Activated CD4-positive, alpha-beta T cell treated with anti-CD3 and anti-CD28 coated beads, Interleukin-2, amount 50 U/mL, for 4 hours (primary cell): ENCODE results near the gene KCNMA1.

Experiments used
- DNase-seq, 2 experiments: peaks; one replicate each; pipeline ENCODE4 v3.0.0-alpha.2; 2020

The KCNMA1 gene

DNA sequence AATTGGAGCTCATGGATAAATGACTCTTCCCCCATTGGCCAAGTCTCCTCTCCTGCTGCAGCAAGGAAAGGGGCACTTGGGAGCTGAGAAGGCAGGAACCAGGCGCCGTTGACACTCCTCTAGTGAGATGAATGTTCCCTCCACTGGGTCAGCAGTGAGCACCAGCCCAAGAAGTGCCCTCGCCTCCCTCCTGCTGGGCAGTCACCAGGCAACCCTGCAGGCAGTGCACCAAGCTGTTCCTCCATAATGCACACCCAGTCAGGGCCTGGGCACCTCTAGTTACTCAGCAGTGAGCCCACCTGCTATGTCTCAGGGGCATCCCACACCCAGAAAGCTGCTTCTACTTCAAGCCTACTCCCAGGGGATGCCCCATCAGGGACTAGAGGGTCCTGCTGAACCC is 84.3 kb downstream of the KCNMA1 start:
- no peak for DNase-seq

DNA sequence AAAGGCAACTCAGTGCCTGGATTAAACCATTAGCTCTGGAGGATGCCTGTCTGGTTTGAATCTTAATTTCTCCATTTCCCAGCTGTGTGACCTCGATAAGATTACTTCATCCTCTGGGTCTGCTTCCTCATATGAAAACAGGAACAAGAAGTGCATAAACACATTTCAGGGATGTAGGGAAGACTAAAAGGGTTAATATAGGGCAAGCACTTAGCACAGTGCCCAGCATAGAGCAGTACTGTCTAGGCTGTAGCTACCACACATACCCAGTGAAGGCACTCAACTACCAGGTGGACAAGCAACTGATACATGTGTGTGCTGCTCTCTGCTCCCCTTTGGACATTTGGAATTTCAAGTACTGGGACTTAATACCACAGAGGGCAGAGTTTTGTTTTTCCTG is 85.4 kb downstream of the KCNMA1 start:
- DNase-seq: no peak

DNA sequence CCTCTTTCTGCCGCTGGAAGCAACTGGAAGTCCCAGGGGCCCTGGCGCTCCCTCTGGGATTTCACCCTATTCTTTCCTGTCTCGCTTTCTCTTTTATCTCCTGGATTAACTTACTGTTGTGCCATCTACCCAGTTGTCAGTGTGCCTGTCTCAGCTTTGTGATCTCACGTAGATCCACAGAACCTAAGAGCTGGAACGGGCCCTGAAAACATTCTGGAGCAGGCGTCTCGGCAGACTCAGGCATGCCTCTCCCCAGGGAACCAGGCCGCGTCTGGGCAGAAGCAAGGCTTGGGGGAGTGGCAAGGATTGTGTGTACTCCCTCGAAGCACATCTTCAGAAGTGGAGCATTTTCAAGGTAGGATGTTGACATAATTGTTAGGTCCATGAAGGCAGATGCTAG is 87.2 kb downstream of the KCNMA1 start:
- no peak for DNase-seq

DNA sequence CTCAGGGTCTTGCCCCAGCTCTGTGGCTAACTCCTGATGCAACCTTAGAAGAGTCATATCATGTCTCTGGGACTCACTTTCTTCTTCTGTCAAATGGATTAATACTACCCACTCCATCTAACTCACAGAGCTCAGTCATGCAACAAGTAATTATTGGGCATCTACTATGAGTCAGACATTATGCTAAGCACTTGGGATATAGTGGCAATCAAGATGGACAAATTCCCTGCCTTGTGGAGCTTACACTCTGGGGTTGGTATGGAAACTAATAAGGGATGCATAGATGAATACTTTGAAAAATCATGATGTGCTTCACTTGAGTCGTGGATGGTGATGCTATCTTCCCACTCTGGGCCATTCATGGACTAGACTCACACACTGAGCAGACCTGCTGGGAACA is 88.9 kb downstream of the KCNMA1 start:
- no peak for DNase-seq

DNA sequence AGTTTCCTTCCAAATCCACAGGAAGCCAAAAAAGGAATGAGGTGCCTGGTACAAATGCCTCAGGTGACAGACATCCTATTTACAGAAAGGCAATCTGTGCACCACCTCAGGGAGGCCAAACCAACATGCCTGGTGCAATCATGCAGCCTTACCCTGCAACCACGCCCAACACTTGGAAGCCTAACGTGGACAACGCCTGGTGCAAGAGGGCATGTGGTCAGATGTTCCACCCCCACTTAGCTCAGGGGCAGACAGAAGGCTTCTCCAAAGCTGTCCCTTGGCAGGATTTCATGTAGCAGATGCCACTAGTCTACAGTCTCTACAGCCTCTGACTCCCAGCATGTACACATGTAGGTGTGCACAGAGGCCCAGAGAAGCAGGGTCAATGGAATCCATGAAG is 89.5 kb downstream of the KCNMA1 start:
- DNase-seq: no peak

DNA sequence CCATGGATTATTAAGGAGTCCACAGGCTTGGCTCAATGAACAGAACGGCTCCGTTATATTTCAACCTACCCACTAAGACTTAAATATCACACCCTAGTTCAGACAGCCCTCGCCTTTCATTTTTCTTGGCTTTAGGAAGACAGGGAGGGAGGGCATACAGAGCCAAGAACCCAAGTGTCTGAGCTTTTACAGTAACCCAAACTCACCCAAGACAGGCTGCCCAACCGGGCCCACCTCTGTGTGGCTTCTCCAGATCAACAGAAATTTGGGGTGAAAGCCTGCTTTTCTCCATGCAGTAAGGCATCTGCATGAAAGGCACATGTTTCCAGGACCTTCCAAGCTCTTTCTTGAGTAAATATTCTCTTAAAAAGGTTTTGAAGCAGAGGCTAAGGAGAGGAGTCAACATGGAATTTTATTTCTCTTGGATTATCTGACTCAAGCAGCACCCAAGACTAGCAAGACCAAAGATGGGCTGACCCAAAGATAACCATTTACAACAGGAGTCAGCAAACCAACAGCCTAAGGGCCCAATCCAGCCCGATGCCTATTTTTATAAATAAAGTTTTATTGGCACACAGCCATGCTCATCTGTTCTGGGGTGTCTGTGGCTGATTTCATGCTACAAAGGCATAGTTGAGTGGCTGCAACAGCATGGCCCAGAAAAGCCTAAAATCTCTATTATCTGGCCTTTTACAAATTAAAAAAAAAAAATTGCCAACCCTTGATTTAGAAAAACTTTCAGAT is 90.1 kb downstream of the KCNMA1 start:
- DNase-seq: no peak

DNA sequence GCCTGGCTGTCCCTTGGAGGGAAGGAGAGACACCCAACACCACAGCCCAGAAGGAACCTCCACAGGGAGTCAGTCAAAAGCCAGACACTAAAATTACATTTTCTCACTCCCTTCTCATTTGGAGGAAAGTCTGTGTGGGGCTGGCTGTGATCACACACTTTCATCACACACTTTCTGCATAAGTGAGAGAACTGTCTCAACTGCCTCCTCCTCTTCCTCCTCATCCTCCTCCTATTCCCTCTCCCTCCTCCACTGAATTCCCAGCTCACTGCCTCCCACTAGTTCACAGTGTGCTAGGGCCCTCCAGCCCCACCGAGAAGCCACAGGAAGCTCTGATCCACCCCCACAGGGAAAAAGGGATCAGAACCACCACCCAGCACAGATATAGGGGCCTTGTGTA is 91.6 kb downstream of the KCNMA1 start:
- no peak for DNase-seq

DNA sequence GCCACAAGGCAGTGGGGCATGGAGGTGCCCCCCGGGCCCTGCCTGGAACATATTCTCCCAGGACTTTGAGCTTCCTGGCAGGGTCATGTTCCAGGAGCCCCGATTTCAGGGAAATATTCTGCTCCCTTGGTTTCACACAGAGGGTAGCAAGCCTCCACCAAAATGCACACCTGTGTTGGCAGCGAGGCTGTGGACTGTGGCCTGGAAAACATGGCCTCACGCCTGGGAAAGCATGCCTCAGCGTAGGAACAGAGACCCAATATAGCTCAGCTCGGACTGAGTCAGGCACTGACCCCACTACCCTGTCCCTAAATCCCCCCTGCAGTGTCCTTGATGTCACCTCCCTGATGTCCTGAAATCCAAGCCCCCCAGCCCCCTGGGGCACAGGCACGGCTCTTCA is 92.0 kb downstream of the KCNMA1 start:
- no peak for DNase-seq

DNA sequence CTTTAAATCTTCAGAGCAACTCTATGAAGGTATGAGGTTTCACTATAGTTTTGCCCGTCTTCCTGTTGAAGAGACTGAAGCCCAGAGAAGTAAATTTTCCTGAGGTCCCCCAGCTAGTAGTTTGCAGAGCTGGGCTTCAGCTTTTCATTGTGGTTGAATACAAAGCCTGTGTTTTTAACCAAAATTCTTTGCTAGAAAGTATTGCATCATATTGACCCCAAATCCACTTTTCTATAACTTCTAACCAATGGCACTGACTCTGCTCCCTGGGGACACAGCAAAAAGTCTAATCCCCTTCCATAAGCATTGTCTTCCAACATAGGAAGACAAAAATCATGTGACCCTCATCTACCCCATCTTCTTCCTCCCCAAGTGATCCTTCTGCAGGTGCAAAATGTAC is 93.0 kb downstream of the KCNMA1 start:
- no peak for DNase-seq

DNA sequence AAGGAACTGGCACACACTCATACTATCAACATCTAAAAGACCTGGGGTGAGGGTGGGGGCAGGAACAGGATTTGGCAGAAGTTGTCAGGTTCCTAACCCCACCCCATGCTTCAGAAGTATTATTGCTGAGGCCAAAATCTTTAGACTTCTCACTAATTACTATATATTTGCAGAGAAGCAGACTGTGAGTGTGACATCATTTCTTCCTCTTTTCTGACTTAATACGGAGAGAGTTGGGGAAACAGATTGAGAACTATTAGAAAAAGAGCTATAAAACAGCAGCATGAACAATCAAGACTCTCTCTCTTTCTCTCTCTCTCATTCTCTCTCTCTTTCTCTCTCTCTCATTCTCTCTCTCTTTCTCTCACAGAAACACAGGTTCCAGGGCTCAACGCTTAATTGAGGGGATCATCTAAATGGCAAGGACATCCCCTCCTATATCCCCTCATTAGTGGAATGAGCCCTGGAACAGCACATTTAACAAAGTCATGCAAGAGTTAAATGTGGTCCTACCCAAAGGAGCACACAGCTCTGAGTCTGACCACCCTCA is 94.8 kb downstream of the KCNMA1 start:
- no peak for DNase-seq

DNA sequence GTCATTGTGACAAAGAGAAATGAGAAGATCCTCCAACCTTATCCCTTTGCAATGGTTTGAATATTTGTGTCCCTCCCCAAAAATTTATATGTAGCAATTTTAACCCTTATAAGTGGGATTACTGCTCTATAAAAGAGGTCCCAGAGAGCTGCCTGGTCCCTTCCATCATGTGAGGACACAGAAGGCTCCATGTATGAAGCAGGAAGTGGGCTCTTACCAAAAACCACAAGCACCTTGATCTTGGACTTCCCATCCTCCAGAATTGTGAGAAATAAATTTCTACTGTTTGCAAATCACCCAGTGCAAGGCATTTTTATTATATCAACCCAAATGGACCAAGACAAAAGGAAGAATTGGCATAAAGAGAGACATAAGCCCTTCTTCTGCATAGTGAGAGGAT is 95.7 kb downstream of the KCNMA1 start:
- no peak for DNase-seq

DNA sequence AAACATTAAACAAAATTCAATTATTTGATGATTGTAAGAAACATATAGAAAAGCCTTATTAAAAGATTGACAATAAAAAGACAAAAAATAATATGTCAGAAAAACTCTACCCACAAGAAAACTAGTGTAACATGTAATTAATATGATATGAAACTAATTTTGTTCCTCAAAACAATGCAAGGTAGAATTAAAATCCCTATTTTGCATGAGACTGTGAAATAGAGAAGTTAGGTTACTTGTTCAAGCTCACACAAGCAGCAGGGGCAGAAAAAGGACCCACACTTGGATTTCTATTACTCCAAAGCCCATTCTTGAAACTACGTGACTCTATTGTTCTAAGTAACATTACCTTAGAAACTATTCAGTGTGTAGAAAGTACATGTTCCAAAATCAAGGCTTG is 96.4 kb downstream of the KCNMA1 start:
- DNase-seq: no peak

DNA sequence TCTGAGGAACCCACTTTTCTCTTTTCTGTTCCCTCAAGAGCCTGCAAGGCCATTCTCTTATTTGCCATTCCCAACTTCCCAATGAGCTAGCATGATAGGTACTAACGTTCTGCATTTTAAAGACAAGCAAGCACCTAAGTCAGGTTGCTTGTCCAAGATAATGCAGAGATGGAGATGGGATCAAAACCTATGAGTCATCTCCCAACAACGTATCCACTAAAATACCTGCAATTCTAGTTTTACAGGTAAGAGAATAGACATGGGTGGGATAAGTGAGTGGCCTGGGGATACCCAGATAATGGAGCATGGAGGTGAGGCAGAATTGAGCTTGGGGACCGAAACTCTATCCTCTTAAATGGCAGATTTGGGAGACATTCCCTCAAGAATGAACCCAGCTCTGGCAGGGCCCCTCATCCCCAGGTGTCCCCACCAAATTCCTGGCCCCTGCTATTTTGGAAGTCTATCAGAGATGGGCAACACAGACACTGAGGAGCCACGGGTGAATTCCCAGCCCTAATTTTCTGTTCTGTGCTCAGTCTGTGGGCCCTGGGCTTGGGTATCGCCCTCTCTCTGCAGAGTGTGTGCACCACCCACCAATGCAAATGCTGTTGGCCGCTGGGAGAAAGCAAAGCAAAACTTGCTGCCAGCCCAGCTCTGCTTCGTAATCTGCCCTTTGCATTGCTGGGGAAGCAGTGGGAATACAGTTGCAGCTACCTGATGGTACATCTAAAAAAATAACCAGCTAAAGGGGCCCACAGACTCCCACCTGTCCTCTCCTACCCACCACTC is 98.3 kb downstream of the KCNMA1 start:
- DNase-seq: no peak

DNA sequence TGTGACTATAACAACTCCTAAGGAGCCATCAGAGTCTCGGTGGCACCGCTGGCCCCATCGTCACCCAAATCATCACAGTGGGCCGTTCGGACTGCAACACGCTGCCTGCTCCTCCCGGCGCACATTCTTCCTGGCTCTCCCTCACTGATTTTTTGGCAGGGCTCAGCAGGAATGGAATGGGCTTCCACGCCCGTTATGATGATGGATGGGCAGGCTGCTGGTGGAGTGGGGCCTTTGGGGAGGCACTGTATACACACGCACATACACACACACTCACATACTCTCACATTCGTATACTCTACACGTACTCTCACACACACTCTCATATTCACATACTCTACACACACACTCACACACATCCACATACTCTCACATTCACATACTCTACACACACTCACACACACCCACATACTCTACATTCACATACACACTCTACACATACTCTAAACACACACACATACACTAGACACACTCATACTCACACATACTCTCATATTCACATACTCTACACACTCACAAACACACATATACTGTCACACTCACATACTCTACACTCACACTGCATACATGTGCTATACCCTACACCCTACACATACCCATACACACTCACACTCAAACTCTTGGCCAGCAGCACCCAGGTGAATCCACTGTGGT is 99.8 kb downstream of the KCNMA1 start:
- no peak for DNase-seq

DNA sequence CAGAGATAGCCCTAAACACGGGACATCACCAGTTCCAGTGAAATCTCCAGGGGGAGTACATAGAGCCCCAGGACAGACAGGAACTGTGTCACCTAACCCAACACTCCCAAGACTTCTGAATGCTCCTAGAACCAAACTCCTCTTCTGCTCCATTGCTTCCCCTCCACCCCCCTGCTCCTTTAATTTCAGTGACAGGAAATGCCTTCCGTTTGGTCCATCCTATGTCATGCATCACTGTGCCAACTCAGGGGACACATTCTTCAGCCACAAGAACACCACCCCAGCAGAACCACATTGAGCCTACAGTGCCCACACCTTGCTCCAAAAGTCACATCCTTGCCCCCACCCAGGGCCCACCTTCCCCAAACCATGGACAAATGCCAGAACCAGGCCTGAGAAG is 100.5 kb downstream of the KCNMA1 start:
- no peak for DNase-seq

DNA sequence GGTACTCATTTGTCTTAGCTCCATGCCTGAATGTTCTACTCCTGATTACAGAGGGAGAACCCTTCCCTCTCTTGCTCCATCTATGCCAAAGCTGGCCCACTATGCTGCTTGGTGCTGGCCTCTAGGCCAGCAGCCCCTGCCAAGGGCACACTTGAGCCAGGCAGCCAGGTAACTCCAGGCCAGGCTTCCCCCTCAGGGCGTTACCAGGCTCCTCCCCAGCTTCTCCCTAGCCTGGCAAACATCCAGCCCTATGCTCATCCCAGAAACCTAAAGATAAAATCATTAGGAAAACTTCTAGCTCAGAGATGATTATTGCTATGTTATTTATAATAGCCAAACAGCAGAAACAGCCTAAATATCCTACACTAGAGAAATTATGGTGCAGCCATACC is 103.7 kb downstream of the KCNMA1 start:
- no peak for DNase-seq

DNA sequence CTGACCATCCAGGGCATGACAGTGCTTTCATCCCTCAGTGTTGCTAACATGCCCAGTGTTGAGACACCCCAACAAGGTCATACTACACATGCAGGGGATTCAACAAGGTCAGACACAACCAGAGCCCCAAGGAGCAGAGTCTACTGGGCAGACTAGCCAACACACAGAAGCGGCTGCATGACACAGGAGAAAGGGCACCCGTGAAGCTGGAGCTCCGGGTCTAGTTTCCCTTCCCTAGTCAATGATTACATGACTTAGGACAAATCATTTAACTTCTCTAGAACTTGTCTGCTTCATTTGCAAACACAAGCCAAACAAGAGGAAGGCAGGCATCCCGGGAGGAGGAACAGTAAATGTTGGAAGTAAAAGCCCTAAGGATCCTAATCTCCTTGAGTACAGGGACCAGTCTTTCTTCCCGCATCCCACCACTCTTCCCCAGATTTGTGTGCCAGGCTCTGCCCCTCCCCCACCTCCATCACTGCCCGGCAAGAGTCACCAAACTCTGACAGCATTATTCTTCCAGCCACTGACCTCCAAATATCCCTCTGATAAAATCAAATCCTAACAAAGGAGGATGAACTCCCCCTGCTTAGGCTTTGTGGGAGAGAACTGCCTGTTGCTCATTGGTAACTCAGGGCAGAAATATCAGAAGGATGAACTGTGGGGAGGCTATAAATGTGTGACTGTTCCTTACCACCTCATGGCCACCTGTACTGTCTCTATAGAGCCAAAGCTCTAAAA is 104.3 kb downstream of the KCNMA1 start:
- no peak for DNase-seq

DNA sequence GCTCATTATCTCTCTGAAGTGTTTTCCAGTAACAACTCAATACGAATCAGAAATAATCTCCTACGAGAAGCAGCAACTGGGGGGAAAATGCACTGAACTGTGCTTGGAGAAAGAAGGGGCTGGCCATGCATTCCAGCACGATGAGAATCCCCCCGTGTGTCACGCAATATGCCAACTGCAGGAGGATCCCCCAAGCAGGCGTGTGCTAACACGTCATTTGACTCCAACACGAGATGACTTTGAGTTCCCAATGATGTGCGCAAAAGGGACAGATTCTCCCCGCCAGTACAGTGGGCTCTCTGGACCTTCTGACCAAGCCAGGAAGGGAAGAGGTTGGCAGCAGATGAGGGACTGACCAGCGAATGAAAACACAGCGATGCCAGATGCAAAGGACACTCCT is 105.5 kb downstream of the KCNMA1 start:
- no peak for DNase-seq

DNA sequence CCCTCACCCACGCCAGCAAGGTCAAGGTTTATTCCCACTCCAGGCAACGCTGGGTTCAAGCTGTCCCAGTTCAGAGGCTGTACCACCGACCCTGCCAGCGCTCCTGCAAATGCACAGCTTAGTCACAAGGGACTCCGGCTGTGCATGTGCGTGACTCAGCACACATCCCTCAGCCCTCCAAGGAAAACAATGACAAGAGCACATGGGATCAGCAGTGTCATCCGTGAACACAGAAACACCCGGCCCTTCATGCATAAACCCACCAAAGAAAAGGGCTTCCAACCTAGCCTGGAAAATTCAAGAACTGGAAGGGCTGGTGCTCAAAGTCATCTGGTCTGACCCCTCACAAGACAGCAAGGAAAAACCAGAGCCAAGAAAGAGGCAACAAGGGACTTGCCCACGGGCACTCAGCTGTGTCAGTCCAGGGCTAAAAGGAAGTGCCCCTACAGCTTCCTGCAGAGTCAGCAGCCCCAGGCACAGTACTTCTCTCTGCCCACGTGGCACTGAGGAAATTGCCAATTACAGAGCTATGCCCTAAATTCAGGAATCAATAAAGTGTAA is 106.1 kb downstream of the KCNMA1 start:
- DNase-seq: no peak

DNA sequence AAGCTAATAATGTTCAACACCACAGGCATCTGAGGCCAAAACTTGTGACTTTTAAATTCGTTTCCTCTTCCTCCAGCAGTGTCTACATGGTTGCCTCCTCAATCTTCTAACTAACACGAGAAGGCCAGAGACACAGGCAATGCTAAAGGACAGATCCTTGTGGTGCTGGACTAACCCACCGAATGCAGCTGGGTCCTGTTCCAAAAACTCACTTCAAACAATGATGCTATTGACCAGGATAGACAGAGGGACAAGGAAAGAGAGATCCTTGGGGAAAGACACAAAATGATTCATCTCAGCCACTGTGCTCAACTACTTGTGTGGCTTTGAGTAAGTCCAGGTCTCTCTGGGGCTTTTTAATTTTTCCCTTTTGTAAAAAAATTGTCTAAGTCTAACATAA is 107.6 kb downstream of the KCNMA1 start:
- no peak for DNase-seq

DNA sequence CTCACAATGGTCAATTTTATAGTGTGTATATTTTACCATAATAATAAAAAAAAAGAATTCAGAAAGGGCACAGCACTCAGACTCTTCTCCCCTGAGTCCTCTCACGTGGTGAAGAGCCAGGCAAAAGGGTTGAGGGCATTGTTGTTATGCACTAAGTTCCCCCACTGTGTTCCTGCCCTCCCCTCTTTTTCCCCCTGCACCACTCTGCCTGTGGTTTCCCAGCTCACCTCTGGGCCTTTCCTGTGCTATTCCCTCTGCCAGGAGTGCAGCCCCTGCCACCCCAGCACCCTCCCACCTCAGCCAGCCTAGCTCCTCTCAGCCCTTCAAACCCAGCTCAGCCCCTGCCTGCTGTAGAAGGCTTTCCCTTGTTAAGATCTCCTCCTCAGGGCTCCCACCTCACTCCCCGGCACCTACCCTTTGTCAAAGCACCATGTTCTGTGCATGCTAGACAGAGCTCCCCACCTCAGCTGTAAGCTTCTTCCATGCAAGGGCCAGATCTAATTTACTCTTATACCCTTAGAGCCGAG is 108.5 kb downstream of the KCNMA1 start:
- no peak for DNase-seq

DNA sequence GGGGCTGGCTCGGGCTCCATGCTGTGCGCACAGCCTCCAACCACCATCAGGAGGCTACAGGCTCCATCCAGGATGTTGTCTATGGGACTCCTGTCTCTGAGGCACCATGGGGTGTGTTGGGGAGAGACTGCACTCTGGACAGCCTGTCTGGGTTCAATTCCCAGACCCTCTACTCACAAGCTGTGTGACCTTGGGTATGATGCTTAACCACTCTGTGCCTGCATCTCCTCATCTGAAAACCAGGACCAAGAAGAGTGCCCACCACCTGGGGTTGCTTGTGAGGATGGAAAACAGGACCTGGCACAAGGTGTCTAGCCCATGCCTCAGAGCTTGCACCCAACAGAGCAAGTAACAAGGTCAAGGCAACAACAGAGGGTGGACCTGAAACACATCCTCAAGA is 109.8 kb downstream of the KCNMA1 start:
- DNase-seq: no peak
